GM12801 (cell line): ENCODE data around the gene KRTAP10-5.

Experiments used
- TF ChIP-seq, protein P1 (sequence below): IDR thresholded peaks from one replicate; pipeline ENCODE4 v1.5.1; 2011; ENCODE audit warnings: control low read depth; ENCODE audit not compliant: insufficient read length; ENCODE audit errors: extremely low read depth

Gene KRTAP10-5

GRCh38 chr21:44548922-44549321 lies 31.5 kb downstream of the KRTAP10-5 start:
- TF ChIP-seq, protein P1, sequence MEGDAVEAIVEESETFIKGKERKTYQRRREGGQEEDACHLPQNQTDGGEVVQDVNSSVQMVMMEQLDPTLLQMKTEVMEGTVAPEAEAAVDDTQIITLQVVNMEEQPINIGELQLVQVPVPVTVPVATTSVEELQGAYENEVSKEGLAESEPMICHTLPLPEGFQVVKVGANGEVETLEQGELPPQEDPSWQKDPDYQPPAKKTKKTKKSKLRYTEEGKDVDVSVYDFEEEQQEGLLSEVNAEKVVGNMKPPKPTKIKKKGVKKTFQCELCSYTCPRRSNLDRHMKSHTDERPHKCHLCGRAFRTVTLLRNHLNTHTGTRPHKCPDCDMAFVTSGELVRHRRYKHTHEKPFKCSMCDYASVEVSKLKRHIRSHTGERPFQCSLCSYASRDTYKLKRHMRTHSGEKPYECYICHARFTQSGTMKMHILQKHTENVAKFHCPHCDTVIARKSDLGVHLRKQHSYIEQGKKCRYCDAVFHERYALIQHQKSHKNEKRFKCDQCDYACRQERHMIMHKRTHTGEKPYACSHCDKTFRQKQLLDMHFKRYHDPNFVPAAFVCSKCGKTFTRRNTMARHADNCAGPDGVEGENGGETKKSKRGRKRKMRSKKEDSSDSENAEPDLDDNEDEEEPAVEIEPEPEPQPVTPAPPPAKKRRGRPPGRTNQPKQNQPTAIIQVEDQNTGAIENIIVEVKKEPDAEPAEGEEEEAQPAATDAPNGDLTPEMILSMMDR = no peak

GRCh38 chr21:44548381-44548780 lies 32.0 kb downstream of the KRTAP10-5 start:
- TF ChIP-seq, protein P1 = no peak

GRCh38 chr21:44547656-44548331 lies 32.6 kb downstream of the KRTAP10-5 start:
- TF ChIP-seq, protein P1 = no peak

DNA sequence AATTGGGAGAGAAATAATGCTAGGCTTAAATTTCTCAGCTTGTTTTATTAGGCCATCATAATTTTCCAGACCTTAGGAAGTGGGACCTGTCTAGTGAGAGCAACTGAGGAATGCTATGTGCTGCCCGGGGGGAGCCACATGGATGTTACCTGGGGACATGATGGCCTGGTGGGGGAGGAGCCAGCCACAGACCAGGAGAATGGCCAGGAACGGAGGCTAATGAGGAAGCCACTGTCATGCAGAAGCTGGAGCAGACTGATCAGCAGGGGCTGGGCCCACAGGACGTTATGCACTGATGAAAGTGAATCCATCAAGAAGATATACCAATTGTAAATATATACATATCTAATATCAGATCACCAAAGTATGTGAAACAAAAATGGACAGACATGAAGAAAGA lies 35.8 kb downstream of the KRTAP10-5 start:
- TF ChIP-seq, protein P1 = no peak

GRCh38 chr21:44542716-44543115 lies 37.7 kb downstream of the KRTAP10-5 start:
- TF ChIP-seq, protein P1 = no peak

- TF ChIP-seq, protein P1 = no peak
These were observed 39.6 kb downstream of the KRTAP10-5 start for GRCh38 chr21:44540741-44541288.

DNA sequence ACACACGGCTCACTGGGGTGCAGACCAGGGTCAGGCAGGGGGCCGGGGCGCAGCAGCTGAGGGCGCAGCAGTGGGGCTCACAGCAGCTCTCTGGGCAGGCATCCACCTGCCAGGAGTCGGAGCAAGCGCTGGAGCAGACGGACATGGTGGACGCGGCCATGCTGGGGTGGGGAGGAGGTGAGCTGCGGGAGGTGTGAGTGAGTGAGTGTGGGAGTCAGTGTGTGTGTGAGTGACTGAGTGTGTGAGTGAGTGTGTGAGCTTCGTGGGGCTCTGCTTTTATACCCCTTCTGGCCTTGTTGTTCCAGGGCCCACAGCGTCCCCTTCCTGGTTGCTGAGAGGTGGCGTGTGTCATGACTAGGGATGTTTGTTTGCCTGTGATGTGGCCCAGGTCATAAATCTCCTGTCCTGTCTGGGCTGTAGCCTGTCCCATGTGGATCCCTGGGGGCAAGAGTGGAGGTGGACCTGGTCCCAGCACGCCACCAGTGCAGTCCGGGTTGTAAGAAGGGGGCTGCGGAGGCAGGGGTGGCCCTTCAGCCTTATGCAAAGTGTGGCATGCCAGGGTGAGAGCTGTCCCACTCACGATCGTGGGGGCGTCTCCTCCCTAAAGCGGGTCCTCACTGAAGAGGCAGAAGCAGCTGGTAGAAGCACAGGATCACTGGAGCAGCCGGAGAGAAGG lies 40.3 kb downstream of the KRTAP10-5 start, which contains the start of gene KRTAP10-1:
Gene KRTAP10-1, minus strand, starts transcription at position 205 of the 676 bp plus-strand sequence. Its CDS starts 45 bp downstream, at position 160.
- TF ChIP-seq, protein P1 = no peak
